Measurements from ENCODE around the gene HECTD1. TPM values are rescaled to one million over a fixed set of nuclear protein-coding genes. Genes with fewer than 3 reads are reported as not detected.

Gene HECTD1
- total RNA-seq, 1 experiment from 2014 or later: 138 TPM

DNA sequence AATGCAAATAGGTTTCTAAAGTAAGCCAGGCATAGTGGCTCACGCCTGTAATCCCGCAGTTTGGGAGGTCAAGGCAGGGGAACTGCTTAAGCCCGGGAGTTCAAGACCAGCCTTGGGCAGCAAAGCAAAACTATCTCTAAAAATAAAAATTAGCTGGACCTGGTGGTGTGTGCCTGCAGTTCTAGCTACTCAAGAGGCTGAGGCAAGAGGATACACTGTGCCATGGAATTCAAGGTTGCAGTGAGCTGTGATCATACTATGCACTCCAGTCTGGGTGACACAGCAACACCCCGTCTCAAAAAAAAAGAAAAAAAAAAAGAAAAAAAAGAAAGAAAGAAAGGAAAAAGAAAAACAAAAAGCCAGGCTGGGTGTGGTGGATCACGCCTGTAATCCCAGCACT lies 46.3 kb downstream of the HECTD1 start:
- Histone ChIP-seq H3K27ac (ENCODE audit: low read depth, low read length, poor library complexity, severe bottlenecking) (no peak overlapping the region), H3K27me3 (replicated peaks; ENCODE audit: insufficient read depth, low read depth, low read length, poor library complexity) (no peaks in the 10 kb centered on the region), H3K36me3 (ENCODE audit: insufficient read depth, low read length, poor library complexity, severe bottlenecking) (peaks cover 19% of the 10 kb centered on the region), H3K4me1 (ENCODE audit: insufficient read depth, low read length, poor library complexity, severe bottlenecking) (peaks cover 6% of the 10 kb centered on the region), H3K9me3 (ENCODE audit: low read depth, low read length, poor library complexity, severe bottlenecking) (no peaks in the 10 kb centered on the region), H3K4me3 (ENCODE audit: low read depth, low read length, poor library complexity, severe bottlenecking) (no peak overlapping the region)
- DNase-seq (ENCODE audit: low spot score): no peak
- CTCF ChIA-PET: no interaction called here
- POLR2A ChIA-PET (ENCODE audit: low non-redundant PET): no interaction called here
- intact Hi-C loops (cut with micrococcal nuclease; ENCODE audit: unreplicated experiment): no loop called here
- BruUV-seq (replicated peaks): no TSS peak
- no peak for TF ChIP-seq EZH2 (IDR thresholded peaks at IDR 0.05; ENCODE audit: borderline replicate concordance, low read depth, low read length, poor library complexity, severe bottlenecking)
- TF ChIP-seq, protein P1, sequence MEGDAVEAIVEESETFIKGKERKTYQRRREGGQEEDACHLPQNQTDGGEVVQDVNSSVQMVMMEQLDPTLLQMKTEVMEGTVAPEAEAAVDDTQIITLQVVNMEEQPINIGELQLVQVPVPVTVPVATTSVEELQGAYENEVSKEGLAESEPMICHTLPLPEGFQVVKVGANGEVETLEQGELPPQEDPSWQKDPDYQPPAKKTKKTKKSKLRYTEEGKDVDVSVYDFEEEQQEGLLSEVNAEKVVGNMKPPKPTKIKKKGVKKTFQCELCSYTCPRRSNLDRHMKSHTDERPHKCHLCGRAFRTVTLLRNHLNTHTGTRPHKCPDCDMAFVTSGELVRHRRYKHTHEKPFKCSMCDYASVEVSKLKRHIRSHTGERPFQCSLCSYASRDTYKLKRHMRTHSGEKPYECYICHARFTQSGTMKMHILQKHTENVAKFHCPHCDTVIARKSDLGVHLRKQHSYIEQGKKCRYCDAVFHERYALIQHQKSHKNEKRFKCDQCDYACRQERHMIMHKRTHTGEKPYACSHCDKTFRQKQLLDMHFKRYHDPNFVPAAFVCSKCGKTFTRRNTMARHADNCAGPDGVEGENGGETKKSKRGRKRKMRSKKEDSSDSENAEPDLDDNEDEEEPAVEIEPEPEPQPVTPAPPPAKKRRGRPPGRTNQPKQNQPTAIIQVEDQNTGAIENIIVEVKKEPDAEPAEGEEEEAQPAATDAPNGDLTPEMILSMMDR (conservative IDR thresholded peaks at IDR 0.05; ENCODE audit: low read depth, low read length): no peak

DNA sequence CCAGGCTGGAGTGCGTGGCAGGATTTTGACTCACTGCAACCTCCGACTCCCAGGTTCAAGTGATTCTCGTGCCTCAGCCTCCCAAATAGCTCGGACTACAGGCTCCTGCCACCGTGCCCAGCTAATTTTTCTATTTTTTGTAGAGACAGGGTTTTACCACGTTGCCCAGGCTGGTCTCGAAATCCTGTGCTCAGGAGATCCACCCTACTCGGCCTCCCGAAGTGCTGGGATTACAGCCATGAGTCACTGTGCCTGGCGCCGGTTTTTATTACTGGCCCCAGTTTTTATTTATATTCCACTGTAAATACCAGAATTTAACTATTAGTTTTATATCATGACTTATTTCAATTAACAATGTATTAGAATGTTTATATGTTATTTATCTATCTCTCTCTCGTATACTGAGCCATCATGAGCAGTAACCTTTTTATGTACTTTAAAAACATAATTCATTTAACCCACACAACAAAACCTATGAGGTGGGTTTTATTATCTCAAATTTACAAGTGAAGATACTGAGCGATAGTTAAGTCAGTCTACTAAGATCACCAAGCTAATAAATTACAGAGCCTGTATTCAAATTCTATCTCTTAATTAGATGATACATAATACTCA lies 47.8 kb downstream of the HECTD1 start:
- no peak for TF ChIP-seq EZH2 (IDR thresholded peaks at IDR 0.05; ENCODE audit: borderline replicate concordance, low read depth, low read length, poor library complexity, severe bottlenecking)
- TF ChIP-seq, protein P1 (conservative IDR thresholded peaks at IDR 0.05; ENCODE audit: low read depth, low read length): no peak

DNA sequence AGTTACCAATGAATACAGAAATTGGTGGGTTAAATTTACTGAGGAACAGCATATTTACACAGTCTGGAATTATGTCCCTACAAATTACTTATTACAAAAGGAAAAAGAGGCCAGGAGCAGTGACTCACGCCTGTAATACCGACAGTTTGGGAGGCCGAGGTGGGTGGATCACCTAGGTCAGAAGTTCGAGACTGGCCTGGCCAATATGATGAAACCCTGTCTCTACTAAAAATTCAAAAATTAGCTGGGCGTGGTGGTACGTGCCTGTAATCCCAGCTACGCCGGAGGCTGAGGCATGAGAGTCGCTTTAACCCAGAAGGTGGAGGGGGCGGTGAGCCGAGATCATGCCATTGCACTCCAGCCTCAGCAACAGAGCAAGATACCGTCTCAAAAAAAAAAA lies 52.6 kb downstream of the HECTD1 start:
- no peak overlapping the region for H3K27ac ChIP-seq (ENCODE audit: low read depth, low read length, poor library complexity, severe bottlenecking)
- H3K4me3 ChIP-seq (ENCODE audit: low read depth, low read length, poor library complexity, severe bottlenecking): no peak overlapping the region
- no peak for DNase-seq (ENCODE audit: low spot score)
- POLR2A ChIA-PET (ENCODE audit: low non-redundant PET): no interaction called here
- H3K36me3 ChIP-seq (ENCODE audit: insufficient read depth, low read length, poor library complexity, severe bottlenecking): peaks cover 26% of the 10 kb centered on the region
- intact Hi-C loops (cut with micrococcal nuclease; ENCODE audit: unreplicated experiment): no loop called here
- H3K9me3 ChIP-seq (ENCODE audit: low read depth, low read length, poor library complexity, severe bottlenecking): no peaks in the 10 kb centered on the region
- CTCF ChIA-PET: no interaction called here
- H3K27me3 ChIP-seq (replicated peaks; ENCODE audit: insufficient read depth, low read depth, low read length, poor library complexity): no peaks in the 10 kb centered on the region
- H3K4me1 ChIP-seq (ENCODE audit: insufficient read depth, low read length, poor library complexity, severe bottlenecking): no peaks in the 10 kb centered on the region
- TF ChIP-seq EZH2 (IDR thresholded peaks at IDR 0.05; ENCODE audit: borderline replicate concordance, low read depth, low read length, poor library complexity, severe bottlenecking): no peak
- TF ChIP-seq, protein P1 (conservative IDR thresholded peaks at IDR 0.05; ENCODE audit: low read depth, low read length): no peak
- no TSS peak for BruUV-seq (replicated peaks)

More for the DNA sequence above, 47.8 kb downstream of the HECTD1 start:
- no peak overlapping the region for H3K4me3 ChIP-seq (ENCODE audit: low read depth, low read length, poor library complexity, severe bottlenecking)
- peak; percentile 20 for DNase-seq (ENCODE audit: low spot score)
- no peaks in the 10 kb centered on the region for H3K27me3 ChIP-seq (replicated peaks; ENCODE audit: insufficient read depth, low read depth, low read length, poor library complexity)
- H3K36me3 ChIP-seq (ENCODE audit: insufficient read depth, low read length, poor library complexity, severe bottlenecking): peaks cover 17% of the 10 kb centered on the region
- POLR2A ChIA-PET (ENCODE audit: low non-redundant PET): no interaction called here
- no peak overlapping the region for H3K27ac ChIP-seq (ENCODE audit: low read depth, low read length, poor library complexity, severe bottlenecking)
- CTCF ChIA-PET: no interaction called here
- H3K4me1 ChIP-seq (ENCODE audit: insufficient read depth, low read length, poor library complexity, severe bottlenecking): peaks cover 6% of the 10 kb centered on the region
- H3K9me3 ChIP-seq (ENCODE audit: low read depth, low read length, poor library complexity, severe bottlenecking): no peaks in the 10 kb centered on the region
- no TSS peak for BruUV-seq (replicated peaks)
- intact Hi-C loops (cut with micrococcal nuclease; ENCODE audit: unreplicated experiment): no loop called here
